Thyroid gland (tissue), 4 donors: ENCODE measurements around the gene VRK3. TPM values are rescaled to one million over a fixed set of nuclear protein-coding genes. Genes with fewer than 3 reads are reported as not detected.

ENCODE experiments used
- DNase-seq, 2 donors: peaks; one replicate each; pipeline ENCODE4 v3.0.0-alpha.2; 2019
- H3K27ac ChIP-seq, 3 donors: fragments of 200-600 bp; sonication (generic); 1 replicate in 2 of 3; 2 replicates in 1 of 3; pipeline ENCODE4 v1.5.1; 2016 to 2019; ENCODE audit warnings: mild to moderate bottlenecking in 1 of 3, moderate library complexity in 1 of 3
- H3K27me3 ChIP-seq: fragments of 200-600 bp; sonication (generic); one replicate; pipeline ENCODE4 v1.5.1; 2019
- H3K36me3 ChIP-seq, 2 donors: fragments of 200-600 bp; sonication (generic); one replicate each; pipeline ENCODE4 v1.5.1; 2016 to 2019
- H3K4me1 ChIP-seq, 2 donors: fragments of 200-600 bp; sonication (generic); one replicate each; pipeline ENCODE4 v1.5.1; 2017 to 2019
- H3K4me3 ChIP-seq, 3 donors: fragments of 200-600 bp; sonication (generic); replicated peaks in 1 of 3; 1 replicate in 2 of 3; 2 replicates in 1 of 3; pipeline ENCODE4 v1.5.1; 2016; ENCODE audit warnings: mild to moderate bottlenecking in 1 of 3
- H3K9me3 ChIP-seq: fragments of 200-600 bp; sonication (generic); one replicate; pipeline ENCODE4 v1.5.1; 2017
- CTCF ChIP-seq, 6 experiments: fragments of 200-600 bp in 3 of 6; fragments of 450-650 bp in 3 of 6; sonication (generic) in 3 of 6; IDR thresholded peaks; one replicate each; pipeline ENCODE4 v1.5.1; 2016 to 2019; ENCODE audit warnings: antibody characterized with exemption in 6 of 6, mild to moderate bottlenecking in 2 of 6, inconsistent platforms in 1 of 6, moderate library complexity in 1 of 6
- POLR2A ChIP-seq, 2 donors: fragments of 450-650 bp; IDR thresholded peaks; one replicate each; pipeline ENCODE4 v1.6.1; 2017; ENCODE audit warnings: antibody characterized with exemption in 2 of 2, mild to moderate bottlenecking in 2 of 2, moderate library complexity in 1 of 2
- WGBS, 2 donors: methylation state at CpG; one replicate each; pipeline ENCODE4 v1.1.5; 2017; 5-methylcytosine and 5-hydroxymethylcytosine counted together
- intact Hi-C: fragments of 100-400 bp; cut with DNase I; formaldehyde crosslinking; loops from one replicate; pipeline ENCODE4 v1.15.1; 2023
- total RNA-seq, 4 donors: library from RNA; depleted of rRNA; stranded (reverse); fragments of >200 nt; gene quantifications; one replicate each; pipeline ENCODE4 v1.2.3, GENCODE V29; 2016

Gene VRK3
- total RNA-seq, 4 donors from 2014 or later: 34.7 to 52.1 (median 46.8) TPM

DNA sequence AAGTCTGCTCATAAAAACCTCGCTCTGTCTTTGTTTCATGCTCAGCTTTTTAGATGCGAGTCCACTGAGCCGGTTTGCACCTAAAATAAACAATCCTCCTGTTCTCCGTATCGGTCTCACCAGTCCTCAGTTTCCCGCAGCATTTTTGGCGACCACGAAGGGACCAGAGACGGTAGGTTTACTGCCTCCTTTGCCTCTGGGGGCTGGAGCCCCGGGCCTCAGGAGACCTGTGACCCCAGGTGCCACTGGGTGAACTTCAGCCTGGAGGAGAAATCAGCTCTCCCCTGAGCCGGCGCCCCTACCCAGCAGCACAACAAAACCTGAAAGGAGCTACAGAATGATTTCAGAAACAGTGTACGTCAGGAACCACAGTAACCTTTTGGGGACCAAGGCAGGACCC, 72.3 kb downstream of the VRK3 start:
- peak overlapping the region; percentile 2 to 79 (median 78) for H3K27ac ChIP-seq
- peaks cover 54 to 62% of the 10 kb centered on the region in 2 donors for H3K4me1 ChIP-seq
- no peaks in the 10 kb centered on the region for H3K27me3 ChIP-seq
- WGBS, 2 donors: 46 to 59% methylated on average over 13 of the region's 13 CpGs
- TF ChIP-seq CTCF (IDR thresholded peaks at IDR 0.05) (no peak), POLR2A (IDR thresholded peaks at IDR 0.05) (no peak)
- DNase-seq: no peak
- H3K9me3 ChIP-seq: no peaks in the 10 kb centered on the region
- intact Hi-C loops: no loop called here
- no peak overlapping the region for H3K4me3 ChIP-seq
- H3K36me3 ChIP-seq: no peaks in the 10 kb centered on the region

GRCh38 chr19:49952479-49952836, 72.7 kb downstream of the VRK3 start:
- TF ChIP-seq POLR2A (IDR thresholded peaks at IDR 0.05) (no peak), CTCF (IDR thresholded peaks at IDR 0.05) (no peak)
- intact Hi-C loops: no loop called here

DNA sequence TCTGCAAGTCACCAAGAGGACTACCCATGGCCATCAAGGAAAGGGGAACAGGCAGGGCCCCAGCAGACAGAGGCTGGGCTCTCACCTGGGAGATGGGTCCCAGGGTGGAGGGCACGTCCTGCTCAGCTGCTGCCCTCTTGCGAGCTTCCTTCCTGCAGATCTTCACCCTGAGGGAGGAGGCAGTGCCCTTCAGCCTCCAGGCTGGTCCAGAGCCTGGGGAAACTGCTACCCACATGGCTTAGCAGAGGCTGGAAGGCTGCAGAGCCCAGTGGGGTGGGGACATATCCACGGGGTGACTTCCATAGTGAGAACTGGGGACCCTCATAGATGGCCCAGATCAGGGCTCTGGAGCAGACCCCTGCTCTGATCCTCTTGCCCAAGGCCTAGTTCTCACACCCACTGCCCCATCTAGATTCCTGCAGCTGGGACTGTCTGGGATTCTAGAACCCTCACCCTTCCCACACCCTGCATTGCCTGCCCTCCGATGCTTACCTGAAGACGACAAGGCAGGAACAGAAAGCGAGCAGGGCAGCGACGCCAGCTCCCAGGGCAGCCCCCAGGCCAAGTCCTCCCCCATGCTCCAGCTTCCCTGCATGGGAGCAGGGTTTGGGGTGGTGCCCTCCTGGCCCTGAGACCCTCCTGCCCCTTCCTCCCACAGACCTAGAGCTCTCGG, 73.2 kb downstream of the VRK3 start:
- intact Hi-C loops: no loop called here
- H3K27me3 ChIP-seq: no peaks in the 10 kb centered on the region
- peaks cover 52 to 56% of the 10 kb centered on the region in 2 donors for H3K4me1 ChIP-seq
- H3K27ac ChIP-seq: peak overlapping the region in 2 of 3 donors; percentile 13 to 79
- WGBS, 2 donors: 73 to 74% methylated on average over 6 to 8 of the region's 9 CpGs
- no peaks in the 10 kb centered on the region for H3K9me3 ChIP-seq
- no peaks in the 10 kb centered on the region for H3K36me3 ChIP-seq
- DNase-seq: no peak
- H3K4me3 ChIP-seq: no peak overlapping the region
- TF ChIP-seq CTCF (IDR thresholded peaks at IDR 0.05) (no peak), POLR2A (IDR thresholded peaks at IDR 0.05) (no peak)

More at GRCh38 chr19:49952479-49952836, 72.7 kb downstream of the VRK3 start:
- Histone ChIP-seq H3K27ac (peak overlapping the region; percentile 2 to 79 (median 78)), H3K4me3 (no peak overlapping the region), H3K27me3 (no peaks in the 10 kb centered on the region), H3K36me3 (no peaks in the 10 kb centered on the region), H3K9me3 (no peaks in the 10 kb centered on the region), H3K4me1 (peaks cover 54 to 58% of the 10 kb centered on the region in 2 donors)
- no peak for DNase-seq

GRCh38 chr19:49950956-49951526, 74.1 kb downstream of the VRK3 start:
- H3K27ac ChIP-seq: no peak overlapping the region
- no peaks in the 10 kb centered on the region for H3K27me3 ChIP-seq
- no peak for DNase-seq
- WGBS, 2 donors: 84 to 89% methylated on average over 6 to 12 of the region's 13 CpGs
- no peaks in the 10 kb centered on the region for H3K9me3 ChIP-seq
- peaks cover 43 to 47% of the 10 kb centered on the region in 2 donors for H3K4me1 ChIP-seq
- intact Hi-C loops: no loop called here
- no peak overlapping the region for H3K4me3 ChIP-seq
- no peak for TF ChIP-seq POLR2A (IDR thresholded peaks at IDR 0.05)
- TF ChIP-seq CTCF (IDR thresholded peaks at IDR 0.05): no peak
- H3K36me3 ChIP-seq: no peaks in the 10 kb centered on the region

DNA sequence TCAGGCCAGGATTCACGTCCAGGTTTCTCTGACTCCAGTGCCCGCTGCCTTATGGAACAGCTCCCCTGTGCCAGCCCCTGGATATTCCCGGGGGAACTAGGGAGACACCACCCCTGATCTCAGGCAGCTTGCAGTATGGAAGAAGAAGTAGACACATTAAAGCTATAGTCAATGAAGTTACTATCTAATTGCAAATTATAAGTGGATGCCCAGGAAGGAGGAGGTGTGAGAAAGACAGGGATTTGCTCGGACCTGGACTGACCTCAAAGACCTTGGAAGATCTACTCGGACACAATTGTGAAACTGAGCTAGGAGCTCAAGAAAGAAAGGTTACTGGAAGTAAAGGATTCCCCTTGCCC, 74.6 kb downstream of the VRK3 start:
- TF ChIP-seq POLR2A (IDR thresholded peaks at IDR 0.05): no peak
- TF ChIP-seq CTCF (IDR thresholded peaks at IDR 0.05): no peak
- intact Hi-C loops: no loop called here
- no peak for DNase-seq

More for the DNA sequence above, 74.6 kb downstream of the VRK3 start:
- no peaks in the 10 kb centered on the region for H3K27me3 ChIP-seq
- no peaks in the 10 kb centered on the region for H3K9me3 ChIP-seq
- no peak overlapping the region for H3K4me3 ChIP-seq
- H3K4me1 ChIP-seq: peaks cover 38 to 42% of the 10 kb centered on the region in 2 donors
- H3K36me3 ChIP-seq: no peaks in the 10 kb centered on the region
- 92 to 97% methylated on average over 5 of the region's 5 CpGs for WGBS, 2 donors
- H3K27ac ChIP-seq: no peak overlapping the region
